GM21367 (cell line): ENCODE data around the gene KCNT2.
"Not testable (repeated sequence)": the region's sequence is repeated elsewhere in the genome, so short reads cannot be mapped to it uniquely, and the experiment has no call there.

Source experiments
- ATAC-seq: cut with Tn5 transposase; IDR thresholded peaks from one replicate; pipeline ENCODE4 v1.9.1; 2021; ENCODE audit not compliant: unreplicated experiment

KCNT2 gene

GRCh38 chr1:196517193-196517592, 91.0 kb downstream of the KCNT2 start:
- ATAC-seq: no peak

GRCh38 chr1:196516373-196516772, 91.9 kb downstream of the KCNT2 start:
- ATAC-seq: no peak

- ATAC-seq: no peak
Measured at GRCh38 chr1:196515904-196516303, 92.3 kb downstream of the KCNT2 start.

DNA sequence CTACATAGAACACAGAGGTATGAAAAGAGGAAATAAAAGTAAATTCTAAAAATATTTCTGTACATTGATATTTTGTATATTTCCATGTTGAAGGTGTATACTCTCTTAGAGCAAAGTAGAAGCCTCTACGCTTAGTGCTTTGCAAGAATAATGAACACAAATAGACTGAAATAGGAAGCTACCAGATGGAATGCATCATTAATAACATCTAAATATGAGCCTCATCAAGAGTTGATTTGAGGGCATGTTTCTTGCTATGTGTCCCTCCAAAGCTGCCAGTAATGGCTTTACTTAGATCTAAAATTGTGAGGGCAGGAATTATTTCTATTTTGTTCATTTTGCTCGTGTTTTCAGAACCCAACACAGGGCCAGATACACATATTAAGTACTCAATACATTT, 94.4 kb downstream of the KCNT2 start:
- ATAC-seq: no peak

GRCh38 chr1:196510451-196510850, 97.8 kb downstream of the KCNT2 start:
- ATAC-seq: no peak

DNA sequence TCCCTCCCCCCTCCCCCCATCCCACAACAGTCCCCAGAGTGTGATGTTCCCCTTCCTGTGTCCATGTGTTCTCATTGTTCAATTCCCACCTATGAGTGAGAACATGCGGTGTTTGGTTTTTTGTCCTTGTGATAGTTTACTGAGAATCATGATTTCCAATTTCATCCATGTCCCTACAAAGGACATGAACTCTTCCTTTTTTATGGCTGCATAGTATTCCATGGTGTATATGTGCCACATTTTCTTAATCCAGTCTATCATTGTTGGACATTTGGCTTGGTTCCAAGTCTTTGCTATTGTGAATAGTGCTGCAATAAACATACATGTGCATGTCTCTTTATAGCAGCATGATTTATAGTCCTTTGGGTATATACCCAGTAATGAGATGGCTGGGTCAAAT, 104.0 kb downstream of the KCNT2 start:
- not testable (repeated sequence) for ATAC-seq

GRCh38 chr1:196502437-196502836, 105.8 kb downstream of the KCNT2 start:
- no peak for ATAC-seq

- ATAC-seq: no peak
Measured at GRCh38 chr1:196501760-196502428, 106.3 kb downstream of the KCNT2 start.

GRCh38 chr1:196497817-196498216, 110.4 kb downstream of the KCNT2 start:
- no peak for ATAC-seq

GRCh38 chr1:196494766-196495165, 113.5 kb downstream of the KCNT2 start:
- no peak for ATAC-seq

GRCh38 chr1:196493881-196494280, 114.4 kb downstream of the KCNT2 start:
- no peak for ATAC-seq

GRCh38 chr1:196488579-196488978, 119.7 kb downstream of the KCNT2 start:
- ATAC-seq: no peak

DNA sequence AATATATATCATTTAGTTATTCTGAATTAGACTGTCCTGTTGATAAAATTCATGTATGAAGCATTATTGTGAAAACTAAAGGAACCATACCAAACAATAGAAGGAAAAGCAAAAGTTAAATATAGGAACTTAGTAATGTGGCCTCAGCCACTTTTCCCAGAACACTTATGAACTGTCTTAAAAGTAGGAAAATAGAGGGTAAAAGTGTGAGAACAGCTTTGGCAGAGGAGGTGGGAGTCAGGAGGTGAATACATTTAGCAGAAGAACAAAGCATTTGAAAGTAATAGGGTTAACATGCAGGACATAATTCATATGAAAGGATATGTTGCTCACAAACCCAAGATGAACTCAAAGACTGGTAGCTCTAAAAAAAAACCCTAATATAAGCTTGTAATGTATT, 121.9 kb downstream of the KCNT2 start:
- no peak for ATAC-seq

- no peak for ATAC-seq
Measured at GRCh38 chr1:196481616-196482015, 126.6 kb downstream of the KCNT2 start.

DNA sequence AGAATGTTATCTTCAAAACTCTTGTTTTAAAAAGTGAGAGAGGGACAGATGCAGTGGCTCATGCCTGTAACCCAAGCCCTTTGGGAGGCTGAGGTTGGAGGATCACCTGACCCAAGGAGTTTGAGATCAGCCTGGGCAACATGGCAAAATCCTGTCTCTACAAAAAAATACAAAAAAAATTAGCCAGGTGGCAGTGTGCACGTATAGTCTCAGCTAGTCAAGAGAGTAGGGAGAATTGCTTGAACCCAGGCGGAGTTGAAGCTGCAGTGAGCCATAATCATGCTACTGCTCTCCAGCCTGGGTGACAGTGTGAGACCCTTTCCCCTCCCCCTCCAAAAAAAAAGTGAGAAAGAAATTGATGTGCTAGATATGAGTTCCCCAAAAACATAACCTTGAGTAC, 131.0 kb downstream of the KCNT2 start:
- no peak for ATAC-seq

DNA sequence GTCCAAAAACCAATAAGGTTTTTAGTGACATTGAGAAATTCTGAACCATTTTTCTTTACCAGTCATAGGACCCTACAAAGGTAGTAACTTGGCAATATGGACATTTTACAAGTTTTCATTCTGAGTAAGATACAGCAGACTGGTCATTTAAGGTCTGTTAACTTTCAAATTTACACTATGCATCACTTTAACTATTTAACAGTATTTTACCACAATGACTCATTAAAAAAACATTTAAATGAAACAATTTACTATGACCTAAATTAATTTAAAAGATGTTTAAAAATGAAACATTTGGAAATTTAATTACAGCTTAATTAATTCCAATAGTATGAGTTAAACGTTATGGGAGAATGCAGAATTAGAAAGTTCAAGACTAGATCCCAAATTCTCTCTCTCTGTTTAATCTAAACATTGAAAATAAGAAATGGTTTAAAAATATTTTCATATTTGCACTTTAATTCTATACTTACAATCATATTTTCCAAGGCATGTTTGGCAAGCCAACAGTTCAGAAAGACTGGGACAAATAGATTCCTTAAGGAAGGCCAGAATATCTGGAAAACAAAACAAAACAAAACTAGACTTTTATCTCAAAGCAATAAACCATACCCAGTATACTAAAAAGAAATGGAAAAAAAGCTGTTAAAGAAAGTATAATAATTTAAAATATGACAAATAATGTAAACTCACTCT, 140.9 kb downstream of the KCNT2 start:
- ATAC-seq: no peak

GRCh38 chr1:196466654-196467053, 141.6 kb downstream of the KCNT2 start:
- no peak for ATAC-seq

GRCh38 chr1:196466166-196466565, 142.1 kb downstream of the KCNT2 start:
- no peak for ATAC-seq

GRCh38 chr1:196464480-196464941, 143.7 kb downstream of the KCNT2 start:
- ATAC-seq: no peak

DNA sequence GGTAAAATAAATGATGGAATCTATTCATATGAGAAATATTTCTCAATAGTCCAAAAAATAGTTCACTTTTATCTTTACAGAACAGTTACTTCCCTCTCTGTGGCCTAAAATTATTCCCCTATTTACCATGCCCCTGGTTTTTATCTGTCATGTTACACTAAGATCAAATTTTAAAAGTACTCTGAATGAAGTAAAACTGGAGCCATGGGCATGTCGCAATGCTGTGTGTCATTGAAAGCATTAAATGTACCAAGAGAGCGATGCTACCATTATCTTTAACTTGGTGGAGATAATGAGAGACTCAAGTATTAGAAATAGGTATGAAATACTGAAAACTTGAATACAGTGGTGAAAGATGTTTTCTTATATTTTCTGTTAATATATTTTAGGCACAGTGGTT, 146.2 kb downstream of the KCNT2 start:
- ATAC-seq: no peak

DNA sequence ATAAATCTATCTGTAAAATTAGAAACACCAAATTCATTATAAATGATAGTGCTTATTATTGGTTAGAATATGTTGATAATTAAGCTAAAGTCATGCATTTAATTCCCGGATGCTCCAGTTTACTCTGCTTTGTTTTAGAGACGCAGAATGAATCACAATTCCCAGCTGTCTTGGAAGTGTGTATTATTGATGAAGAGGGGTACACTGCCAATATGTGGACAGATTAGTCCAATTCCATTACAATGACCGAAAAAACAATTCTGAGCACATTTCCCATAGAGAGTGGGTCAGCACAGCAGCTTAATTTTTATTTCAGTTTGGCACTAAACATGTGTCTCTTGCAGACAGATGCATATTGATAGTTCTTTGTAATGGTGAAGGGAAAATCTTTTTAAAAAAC, 146.7 kb downstream of the KCNT2 start:
- no peak for ATAC-seq

- ATAC-seq: no peak
Measured at GRCh38 chr1:196459383-196459782, 148.9 kb downstream of the KCNT2 start.

GRCh38 chr1:196454792-196455191, 153.4 kb downstream of the KCNT2 start:
- no peak for ATAC-seq
